ENCODE measurements around the gene GRIK2. TPM values are rescaled to one million over a fixed set of nuclear protein-coding genes. Genes with fewer than 3 reads are reported as not detected.

Gene GRIK2
- total RNA-seq, 2 donors from 2014 or later, result 7.7 to 12.1 TPM

- Histone ChIP-seq H3K36me3 (no peaks in the 10 kb centered on the region), H3K27me3 (no peaks in the 10 kb centered on the region), H3K4me3 (no peak overlapping the region), H3K27ac (no peak overlapping the region), H3K4me1 (no peaks in the 10 kb centered on the region), H3K9me3 (no peaks in the 10 kb centered on the region)
- no peak for TF ChIP-seq CTCF (IDR thresholded peaks at IDR 0.05)
- no peak for DNase-seq (ENCODE audit: low spot score)
Observed at GRCh38 chr6:101776919-101777350, 383.4 kb downstream of the GRIK2 start.

GRCh38 chr6:101777646-101778045 is 384.1 kb downstream of the GRIK2 start:
- TF ChIP-seq CTCF (IDR thresholded peaks at IDR 0.05), result no peak
- no peaks in the 10 kb centered on the region for H3K36me3 ChIP-seq
- no peaks in the 10 kb centered on the region for H3K4me1 ChIP-seq
- DNase-seq (ENCODE audit: low spot score), result no peak
- H3K27ac ChIP-seq, result no peak overlapping the region
- no peak overlapping the region for H3K4me3 ChIP-seq
- H3K9me3 ChIP-seq, result no peaks in the 10 kb centered on the region
- H3K27me3 ChIP-seq, result no peaks in the 10 kb centered on the region

GRCh38 chr6:101779051-101779844 is 385.7 kb downstream of the GRIK2 start:
- no peaks in the 10 kb centered on the region for H3K27me3 ChIP-seq
- no peak overlapping the region for H3K27ac ChIP-seq
- H3K36me3 ChIP-seq, result no peaks in the 10 kb centered on the region
- H3K4me3 ChIP-seq, result no peak overlapping the region
- no peak for DNase-seq (ENCODE audit: low spot score)
- TF ChIP-seq CTCF (IDR thresholded peaks at IDR 0.05), result no peak
- H3K9me3 ChIP-seq, result no peaks in the 10 kb centered on the region
- H3K4me1 ChIP-seq, result no peaks in the 10 kb centered on the region

- Histone ChIP-seq H3K27me3 (no peaks in the 10 kb centered on the region), H3K4me3 (no peak overlapping the region), H3K36me3 (no peaks in the 10 kb centered on the region), H3K4me1 (no peaks in the 10 kb centered on the region), H3K27ac (no peak overlapping the region), H3K9me3 (no peaks in the 10 kb centered on the region)
- no peak for TF ChIP-seq CTCF (IDR thresholded peaks at IDR 0.05)
- no peak for DNase-seq (ENCODE audit: low spot score)
Observed at GRCh38 chr6:101783287-101783686, 389.8 kb downstream of the GRIK2 start.

- H3K4me1 ChIP-seq, result no peaks in the 10 kb centered on the region
- no peaks in the 10 kb centered on the region for H3K9me3 ChIP-seq
- no peak overlapping the region for H3K27ac ChIP-seq
- H3K36me3 ChIP-seq, result no peaks in the 10 kb centered on the region
- no peak for DNase-seq (ENCODE audit: low spot score)
- H3K4me3 ChIP-seq, result no peak overlapping the region
- TF ChIP-seq CTCF (IDR thresholded peaks at IDR 0.05), result no peak
- no peaks in the 10 kb centered on the region for H3K27me3 ChIP-seq
Observed at GRCh38 chr6:101784094-101784493, 390.6 kb downstream of the GRIK2 start.

GRCh38 chr6:101799531-101799930 is 406.0 kb downstream of the GRIK2 start:
- TF ChIP-seq CTCF (IDR thresholded peaks at IDR 0.05), result no peak
- no peaks in the 10 kb centered on the region for H3K27me3 ChIP-seq
- no peaks in the 10 kb centered on the region for H3K4me1 ChIP-seq
- H3K4me3 ChIP-seq, result no peak overlapping the region
- DNase-seq (ENCODE audit: low spot score), result no peak
- no peaks in the 10 kb centered on the region for H3K9me3 ChIP-seq
- no peaks in the 10 kb centered on the region for H3K36me3 ChIP-seq
- no peak overlapping the region for H3K27ac ChIP-seq

Measured in right atrium auricular region (tissue), 2 donors.